Measurements from ENCODE around the gene AHR.

Gene AHR

DNA sequence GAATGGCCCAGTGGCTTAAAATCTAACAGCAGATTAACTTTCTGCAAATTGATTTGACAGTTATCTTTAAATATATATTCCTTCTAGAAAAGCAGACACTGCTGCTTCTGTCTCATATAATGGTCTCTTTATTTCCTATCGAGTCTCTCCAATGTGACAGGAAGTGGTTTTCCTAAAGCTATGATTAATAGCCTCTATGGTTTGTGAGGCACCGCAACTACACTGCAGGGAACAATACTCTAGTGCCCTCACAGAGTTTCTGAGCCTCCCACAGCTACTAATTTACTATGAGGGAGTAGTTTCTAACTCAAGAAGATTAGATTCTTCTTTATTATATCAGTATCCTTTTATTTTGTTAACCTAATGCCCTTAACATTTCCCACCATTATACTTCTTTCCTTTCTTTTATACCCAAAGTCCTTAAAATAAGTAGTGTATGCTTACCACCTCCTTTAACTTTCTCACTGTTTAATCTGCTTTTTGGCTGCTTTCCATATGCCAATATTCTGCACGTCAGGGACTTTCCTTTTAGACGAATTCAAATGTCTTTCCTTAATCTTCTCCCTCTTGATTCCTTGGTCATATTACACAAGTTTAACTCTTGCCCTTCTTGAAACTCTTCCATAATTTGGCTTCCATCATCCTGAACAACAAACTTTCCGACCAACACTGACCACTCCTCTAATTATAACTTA, 23.8 kb upstream of the AHR start:
- no peak overlapping the region for H3K4me3 ChIP-seq (ENCODE audit: low read depth, low read length)
- TF ChIP-seq, protein P1, sequence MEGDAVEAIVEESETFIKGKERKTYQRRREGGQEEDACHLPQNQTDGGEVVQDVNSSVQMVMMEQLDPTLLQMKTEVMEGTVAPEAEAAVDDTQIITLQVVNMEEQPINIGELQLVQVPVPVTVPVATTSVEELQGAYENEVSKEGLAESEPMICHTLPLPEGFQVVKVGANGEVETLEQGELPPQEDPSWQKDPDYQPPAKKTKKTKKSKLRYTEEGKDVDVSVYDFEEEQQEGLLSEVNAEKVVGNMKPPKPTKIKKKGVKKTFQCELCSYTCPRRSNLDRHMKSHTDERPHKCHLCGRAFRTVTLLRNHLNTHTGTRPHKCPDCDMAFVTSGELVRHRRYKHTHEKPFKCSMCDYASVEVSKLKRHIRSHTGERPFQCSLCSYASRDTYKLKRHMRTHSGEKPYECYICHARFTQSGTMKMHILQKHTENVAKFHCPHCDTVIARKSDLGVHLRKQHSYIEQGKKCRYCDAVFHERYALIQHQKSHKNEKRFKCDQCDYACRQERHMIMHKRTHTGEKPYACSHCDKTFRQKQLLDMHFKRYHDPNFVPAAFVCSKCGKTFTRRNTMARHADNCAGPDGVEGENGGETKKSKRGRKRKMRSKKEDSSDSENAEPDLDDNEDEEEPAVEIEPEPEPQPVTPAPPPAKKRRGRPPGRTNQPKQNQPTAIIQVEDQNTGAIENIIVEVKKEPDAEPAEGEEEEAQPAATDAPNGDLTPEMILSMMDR (IDR thresholded peaks at IDR 0.05; ENCODE audit: borderline replicate concordance, insufficient read depth, low read depth, low read length): no peak

DNA sequence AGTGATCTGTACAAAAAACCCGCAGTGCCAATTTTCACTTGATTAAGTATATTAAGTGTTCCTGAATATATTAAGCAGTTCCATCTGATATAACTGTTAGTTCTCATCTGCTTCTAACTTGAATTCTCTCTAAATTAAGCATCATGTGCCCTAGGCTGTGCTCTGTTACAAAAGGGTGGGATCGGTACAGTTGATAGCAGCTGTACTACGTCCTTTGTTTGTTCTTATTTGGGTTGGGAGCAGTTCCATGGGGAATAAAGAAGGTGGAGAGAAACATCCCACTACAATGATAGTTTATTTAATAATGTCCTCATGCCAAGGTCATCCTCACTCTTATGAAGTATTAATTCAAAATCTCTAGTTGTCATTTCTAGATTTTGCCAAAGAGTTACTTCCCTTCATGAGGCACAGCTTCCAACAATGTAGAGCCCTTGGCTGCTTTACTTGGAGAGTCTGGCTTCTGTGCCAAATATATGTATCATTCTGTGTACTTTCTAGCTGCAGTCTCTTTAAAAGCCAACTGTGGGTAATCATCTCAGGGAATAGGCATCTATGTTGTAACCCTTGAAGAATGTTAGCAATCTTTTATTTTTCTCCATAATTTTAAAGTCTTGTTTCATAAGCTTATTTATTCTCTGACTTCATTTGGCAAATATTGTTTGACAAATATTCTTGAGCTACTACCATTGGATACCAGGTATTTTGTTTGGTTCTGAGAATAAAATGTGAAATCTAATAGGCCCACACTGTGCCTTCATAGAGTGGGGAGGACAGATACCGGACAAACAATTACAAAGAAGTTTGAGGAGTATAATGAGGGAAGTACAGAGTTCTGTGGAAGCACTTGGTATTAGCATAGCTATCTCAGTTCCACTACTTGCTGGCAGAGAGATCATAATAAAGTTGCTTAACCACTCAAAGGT, 22.4 kb upstream of the AHR start:
- TF ChIP-seq, protein P1 (IDR thresholded peaks at IDR 0.05; ENCODE audit: borderline replicate concordance, insufficient read depth, low read depth, low read length): no peak
- H3K4me3 ChIP-seq (ENCODE audit: low read depth, low read length): no peak overlapping the region

DNA sequence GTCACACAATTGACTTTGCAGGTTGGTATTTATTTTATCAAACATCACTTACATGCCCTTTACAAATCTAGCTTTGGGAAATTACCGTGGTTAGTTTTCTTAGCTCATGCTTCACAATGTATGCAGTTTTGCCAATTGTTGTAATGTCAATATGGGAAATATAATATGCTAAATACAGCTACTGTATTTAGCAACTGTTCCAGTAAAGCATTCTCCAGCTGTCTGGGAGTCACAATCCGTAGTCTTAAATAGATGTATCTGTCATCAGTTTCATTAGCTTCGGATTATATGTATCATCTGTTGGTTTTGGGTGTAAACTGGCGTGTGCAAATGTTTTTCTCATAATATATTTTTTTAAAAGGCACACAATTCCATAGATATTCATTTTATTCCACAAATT, 19.4 kb upstream of the AHR start:
- no peak overlapping the region for H3K4me3 ChIP-seq (ENCODE audit: low read depth, low read length)
- TF ChIP-seq, protein P1 (IDR thresholded peaks at IDR 0.05; ENCODE audit: borderline replicate concordance, insufficient read depth, low read depth, low read length): no peak

DNA sequence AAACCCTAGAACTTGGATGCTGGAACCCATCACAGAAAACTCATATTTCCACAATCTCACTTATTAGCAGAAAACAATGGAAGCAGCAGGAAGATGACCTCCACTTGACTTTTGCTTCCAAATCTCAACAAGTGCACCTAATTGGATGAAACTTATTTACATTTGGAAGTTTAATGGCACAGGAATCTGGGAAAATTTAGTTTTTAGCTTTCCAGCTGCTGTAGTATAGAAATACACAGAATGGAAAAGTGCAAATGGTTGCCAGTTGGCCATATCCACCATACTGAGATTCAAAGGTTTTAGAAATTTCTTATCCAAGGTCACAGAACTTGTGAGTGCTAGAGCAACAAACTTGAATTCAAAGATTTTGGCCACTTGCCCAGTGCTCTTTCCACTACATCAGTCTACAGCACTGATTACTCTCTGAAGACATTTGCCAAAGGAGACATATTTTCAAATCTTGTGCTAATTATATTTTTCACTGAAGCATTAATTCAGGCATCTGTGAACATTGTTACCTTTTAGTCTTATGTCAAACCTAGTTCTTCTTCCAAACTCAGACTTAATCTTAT, 9.3 kb upstream of the AHR start:
- TF ChIP-seq, protein P1 (IDR thresholded peaks at IDR 0.05; ENCODE audit: borderline replicate concordance, insufficient read depth, low read depth, low read length): no peak

DNA sequence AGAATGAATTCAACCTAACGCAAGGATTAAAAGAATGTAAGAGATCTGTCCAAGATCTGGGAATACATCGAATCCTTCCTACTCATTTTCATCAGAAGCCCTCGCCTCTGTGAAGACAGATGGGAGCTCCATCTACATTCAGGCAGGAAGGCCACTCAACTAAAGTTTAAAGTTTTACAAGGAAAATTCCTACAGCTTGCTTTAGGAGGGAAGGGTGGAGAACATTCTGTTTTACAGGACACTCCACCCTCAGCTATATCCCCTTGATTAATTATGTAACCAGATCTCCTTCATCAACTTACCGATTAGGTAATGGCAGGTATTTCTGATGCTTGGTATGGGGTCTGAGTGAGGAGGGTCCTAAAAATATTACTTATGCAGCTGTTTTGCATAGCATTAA, 5.6 kb upstream of the AHR start:
- TF ChIP-seq, protein P1 (IDR thresholded peaks at IDR 0.05; ENCODE audit: borderline replicate concordance, insufficient read depth, low read depth, low read length): no peak
- no peak overlapping the region for H3K4me3 ChIP-seq (ENCODE audit: low read depth, low read length)

More for the DNA sequence above, 9.3 kb upstream of the AHR start:
- H3K4me3 ChIP-seq (ENCODE audit: low read depth, low read length): no peak overlapping the region

DNA sequence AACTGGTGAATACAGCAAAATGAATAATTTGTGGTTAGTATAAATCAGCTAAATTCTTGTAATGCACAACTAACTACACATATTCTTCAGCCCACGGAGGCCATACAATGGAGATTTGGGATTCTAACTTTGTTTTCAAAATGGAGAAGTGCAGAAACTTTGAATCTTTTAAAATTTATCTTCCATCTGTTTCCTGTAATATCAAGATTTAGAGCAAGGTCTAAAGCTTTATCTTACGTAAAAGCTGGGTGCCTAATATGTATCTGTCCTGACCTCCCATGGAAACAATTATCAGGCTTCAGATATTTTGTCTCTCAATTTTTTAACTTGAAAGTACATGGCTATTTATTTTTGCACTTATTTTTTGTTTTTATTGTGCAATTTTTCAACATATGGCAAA, 5.0 kb upstream of the AHR start:
- no peak overlapping the region for H3K4me3 ChIP-seq (ENCODE audit: low read depth, low read length)
- TF ChIP-seq, protein P1 (IDR thresholded peaks at IDR 0.05; ENCODE audit: borderline replicate concordance, insufficient read depth, low read depth, low read length): no peak
